GM21515 (cell line): ENCODE measurements around the gene JAKMIP3.

Experiments used
- ATAC-seq: cut with Tn5 transposase; IDR thresholded peaks from one replicate; pipeline ENCODE4 v1.9.1; 2021; ENCODE audit not compliant: unreplicated experiment

JAKMIP3 gene

DNA sequence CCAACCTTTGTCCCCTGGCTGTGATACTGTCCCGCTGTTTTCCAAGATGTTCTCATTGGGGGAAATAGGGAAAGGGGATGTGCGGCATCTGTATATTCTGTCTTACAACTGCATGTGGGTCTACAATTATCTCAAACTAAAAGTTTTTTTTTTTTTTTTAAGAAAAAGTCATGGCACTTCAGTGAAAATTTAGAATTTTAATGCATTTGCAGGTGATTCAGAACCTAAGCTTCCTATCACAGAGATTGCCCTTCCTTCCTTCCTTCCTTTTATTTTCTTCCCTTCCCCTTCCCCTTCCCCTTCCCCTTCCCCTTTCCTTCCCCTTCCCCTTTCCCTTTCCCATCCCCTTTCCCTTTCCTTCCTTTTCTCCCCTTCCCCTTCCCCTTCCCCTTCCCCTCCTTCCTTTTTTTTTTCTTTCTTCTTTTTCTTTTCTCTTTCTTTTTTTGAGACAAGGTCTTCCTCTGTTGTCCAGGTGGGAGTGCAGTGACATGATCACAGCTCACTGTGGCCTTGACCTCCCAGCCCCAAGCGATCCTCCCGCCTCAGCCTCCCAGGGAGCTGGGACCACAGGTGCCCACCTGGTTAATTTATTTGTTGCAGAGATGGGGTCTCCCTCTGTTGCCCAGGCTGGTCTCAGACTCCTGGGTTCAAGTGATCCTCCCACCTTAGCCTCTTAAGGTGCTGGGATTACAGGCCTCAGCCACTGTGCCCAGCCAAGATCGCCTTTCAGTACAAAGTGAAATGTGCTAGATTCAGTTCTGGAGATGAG, 32.0 kb downstream of the JAKMIP3 start:
- ATAC-seq, result no peak

- ATAC-seq, result no peak
Measured at GRCh38 chr10:132098539-132099388, 33.0 kb downstream of the JAKMIP3 start.

GRCh38 chr10:132099389-132100090, 33.8 kb downstream of the JAKMIP3 start:
- ATAC-seq, result no peak

GRCh38 chr10:132100091-132100481, 34.3 kb downstream of the JAKMIP3 start:
- ATAC-seq, result no peak

GRCh38 chr10:132100556-132101349, 35.0 kb downstream of the JAKMIP3 start:
- ATAC-seq, result no peak

DNA sequence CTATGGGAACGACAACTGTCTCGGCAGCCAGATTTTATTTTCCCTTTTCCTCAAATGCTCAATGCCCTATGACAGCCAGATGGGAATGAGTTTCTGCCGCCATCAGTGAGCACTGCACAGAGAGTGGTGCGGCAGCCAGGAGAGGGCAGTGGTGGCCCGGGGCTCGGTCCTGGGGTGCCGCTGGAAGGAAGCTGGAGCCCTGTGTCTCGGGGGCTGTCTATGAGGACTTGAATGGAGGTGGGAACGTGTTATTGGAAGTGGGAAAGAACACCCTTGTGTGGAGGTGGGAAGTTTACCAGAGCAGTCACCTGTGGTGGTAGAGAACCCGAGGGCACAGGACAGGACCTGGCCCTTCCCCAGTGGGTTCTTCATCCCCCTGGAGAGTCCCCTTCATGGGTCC, 35.8 kb downstream of the JAKMIP3 start:
- no peak for ATAC-seq

DNA sequence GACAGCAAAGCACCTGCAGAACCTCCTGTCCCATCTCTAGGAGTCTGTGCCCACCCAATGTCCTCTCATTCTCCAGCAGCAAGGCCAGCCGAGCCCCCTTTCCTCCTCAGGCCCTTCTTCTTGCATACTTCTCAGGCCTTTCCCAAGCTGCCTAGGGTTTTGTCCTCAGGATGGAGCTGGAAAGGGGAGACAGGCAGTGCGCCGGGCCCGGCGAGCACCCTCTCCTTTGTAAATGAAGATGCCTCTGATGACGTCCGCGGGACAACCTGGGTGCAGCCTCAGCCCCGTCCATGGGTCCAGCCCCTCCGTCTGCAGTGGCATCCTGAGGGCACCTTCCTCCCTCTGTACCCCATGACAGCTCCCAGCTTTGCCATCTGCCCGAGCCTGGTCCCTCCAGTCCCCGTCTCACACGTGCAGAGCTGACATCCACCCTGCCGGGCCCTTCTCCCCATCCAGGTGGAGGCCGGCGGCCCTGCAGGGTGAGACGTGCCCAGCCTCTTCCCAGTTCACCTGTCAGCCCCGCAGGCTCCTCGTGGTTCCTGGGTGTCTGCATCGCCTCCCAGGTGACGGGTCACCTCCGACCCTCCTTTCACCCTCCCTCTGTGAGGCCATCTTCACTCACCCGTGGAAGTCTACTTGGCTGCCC, 36.4 kb downstream of the JAKMIP3 start:
- no peak for ATAC-seq

DNA sequence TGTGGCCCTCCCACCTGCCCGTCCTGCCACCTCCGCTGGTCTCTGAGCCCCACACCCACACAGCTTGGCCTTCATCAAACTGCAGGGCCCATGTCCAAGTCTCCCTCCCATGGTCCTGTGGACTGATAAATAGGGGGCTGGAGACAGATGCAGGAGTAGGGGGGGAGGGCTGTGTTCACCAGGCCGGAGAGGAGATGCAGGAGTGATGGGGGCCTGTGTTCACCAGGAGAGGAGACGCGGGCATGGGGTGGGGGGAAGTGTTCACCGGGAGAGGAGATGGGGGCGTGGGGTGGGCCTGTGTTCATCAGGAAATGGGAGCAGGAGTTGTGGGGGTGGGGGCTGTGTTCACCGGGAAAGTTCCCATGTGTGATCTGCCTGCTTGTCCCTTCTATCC, 37.0 kb downstream of the JAKMIP3 start:
- no peak for ATAC-seq

GRCh38 chr10:132103116-132103910, 37.6 kb downstream of the JAKMIP3 start:
- no peak for ATAC-seq

DNA sequence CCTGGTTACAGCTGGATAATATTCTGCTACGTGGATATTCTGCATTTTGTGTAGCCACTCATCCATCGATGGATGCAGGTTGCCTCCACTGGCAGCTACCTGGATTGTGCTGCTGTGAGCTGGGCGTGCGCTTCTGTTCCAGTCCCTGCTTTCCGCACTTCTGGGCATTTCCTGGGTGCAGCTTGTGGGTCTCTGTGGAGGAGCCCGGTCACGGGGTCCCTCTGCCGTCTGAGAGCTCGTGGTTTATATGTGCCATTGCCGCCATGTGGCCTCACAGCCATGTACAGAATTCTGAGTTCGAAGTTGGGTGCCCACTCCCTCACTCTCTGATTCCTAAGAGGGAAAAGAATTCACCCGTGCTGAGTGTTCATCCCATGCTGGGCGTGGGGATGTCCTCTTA, 38.3 kb downstream of the JAKMIP3 start:
- ATAC-seq, result no peak

DNA sequence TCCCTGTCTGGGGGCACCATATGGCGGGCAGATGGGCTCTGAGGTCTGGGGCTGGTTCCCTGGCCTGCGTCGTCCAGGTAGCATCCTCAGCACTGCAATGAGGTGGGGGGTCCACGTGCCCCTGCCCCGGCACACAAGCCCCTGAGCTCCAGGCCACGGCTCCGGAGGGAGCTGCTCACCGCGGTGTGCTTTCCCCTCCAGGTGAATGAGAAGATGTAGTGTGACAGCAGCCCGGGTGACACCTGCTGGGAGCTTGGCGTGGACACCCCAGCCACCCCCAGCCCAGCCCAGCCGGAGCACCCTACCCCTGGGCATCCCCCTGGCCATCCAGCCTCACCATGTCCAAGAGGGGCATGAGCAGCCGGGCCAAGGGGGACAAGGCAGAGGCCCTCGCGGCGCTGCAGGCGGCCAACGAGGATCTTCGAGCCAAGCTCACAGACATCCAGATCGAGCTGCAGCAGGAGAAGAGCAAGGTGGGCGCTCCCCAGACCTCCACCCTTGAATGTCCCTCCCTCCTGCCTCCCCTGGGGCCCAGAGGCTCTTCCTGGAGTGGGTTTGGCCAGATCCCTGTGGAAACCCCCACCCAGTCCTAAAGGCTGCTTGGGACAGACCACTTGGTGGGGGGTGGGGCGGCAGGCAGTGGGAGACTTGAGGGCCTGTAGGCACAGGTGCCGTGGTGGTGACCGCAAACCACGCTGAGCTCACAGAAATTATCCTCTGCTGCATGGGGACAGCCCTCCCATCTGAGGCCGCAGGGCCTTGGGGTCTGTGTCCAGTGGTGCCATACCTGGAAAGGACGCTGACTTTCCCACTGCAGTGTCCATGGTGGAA, 38.9 kb downstream of the JAKMIP3 start:
- no peak for ATAC-seq

GRCh38 chr10:132105302-132105995, 39.7 kb downstream of the JAKMIP3 start:
- ATAC-seq, result no peak

DNA sequence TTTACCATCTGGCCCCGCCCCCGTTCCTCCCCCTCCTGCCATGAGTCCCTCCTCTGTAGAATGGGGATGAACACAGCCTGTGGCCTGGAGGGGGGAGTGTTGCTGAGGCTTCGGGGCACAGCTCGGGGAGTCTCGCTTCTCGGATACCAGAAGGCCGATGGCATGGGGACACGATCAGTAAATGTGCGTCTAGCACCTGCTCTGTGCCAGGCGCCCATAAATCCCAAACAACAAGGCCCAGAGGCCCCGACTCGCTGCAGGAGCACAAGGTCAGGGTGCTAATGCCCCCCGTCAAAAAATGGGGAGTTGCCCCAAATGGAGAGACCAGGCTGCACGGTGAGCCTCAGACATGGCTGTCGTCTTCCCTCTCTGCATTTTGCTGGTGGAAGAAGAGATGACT, 40.7 kb downstream of the JAKMIP3 start:
- no peak for ATAC-seq

- ATAC-seq, result no peak
Measured at GRCh38 chr10:132107186-132107948, 41.6 kb downstream of the JAKMIP3 start.

DNA sequence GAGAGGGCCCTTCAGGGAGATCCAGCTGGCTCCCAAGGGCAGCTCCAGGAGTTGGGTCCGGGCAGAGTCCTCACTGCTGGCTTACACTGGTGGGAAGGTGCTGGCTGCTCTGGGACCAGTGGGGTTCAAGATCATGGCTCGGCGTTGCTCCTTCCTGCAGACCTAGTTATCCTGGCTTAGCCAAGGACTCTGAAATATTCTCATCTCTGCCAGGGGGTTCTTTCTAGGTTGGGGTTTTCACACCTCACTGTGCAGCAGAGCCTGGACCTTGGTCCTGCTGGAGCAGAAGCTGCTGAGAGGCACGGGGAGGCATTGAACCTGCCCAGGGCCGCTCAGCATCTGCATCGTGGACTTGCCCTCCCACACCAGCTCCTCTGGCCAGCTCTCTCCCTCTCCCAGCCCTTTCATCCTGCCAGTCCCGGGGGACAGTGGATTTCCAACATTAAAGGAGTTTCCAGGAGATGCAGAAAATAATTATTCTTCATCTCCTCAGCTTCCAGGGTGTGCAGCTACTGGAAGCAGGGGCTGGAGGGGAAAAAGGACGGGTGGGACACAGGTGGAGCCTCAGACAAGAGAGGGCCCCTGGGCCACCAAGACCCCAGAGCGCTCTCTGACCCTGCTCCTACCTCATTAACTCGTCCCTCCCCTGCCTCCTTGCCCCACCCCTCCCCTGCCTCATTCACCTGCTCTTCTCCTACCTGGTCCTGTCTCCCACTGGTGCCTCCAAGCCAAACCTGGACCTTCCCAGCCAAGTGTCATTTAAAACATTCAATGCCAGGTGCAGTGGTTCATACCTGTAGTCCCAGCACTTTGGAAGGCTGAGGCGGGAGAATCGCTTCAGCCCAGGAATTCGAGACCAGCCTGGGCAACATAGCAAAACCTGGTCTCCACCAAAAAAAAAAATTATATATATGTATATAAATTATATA, 42.5 kb downstream of the JAKMIP3 start:
- ATAC-seq, result no peak
